H1 (cell line): ENCODE results near the gene CALY. TPM values are rescaled to one million over a fixed set of nuclear protein-coding genes. Genes with fewer than 3 reads are reported as not detected.

Experiments used
- CREB1 ChIP-seq: IDR thresholded peaks from 2 replicates; pipeline ENCODE4 v1.6.1; 2012; ENCODE audit warnings: inconsistent platforms
- JUND ChIP-seq: IDR thresholded peaks from 2 replicates; pipeline ENCODE4 v1.6.1; 2011; ENCODE audit warnings: mild to moderate bottlenecking, improper control_type of control experiment, low read length
- SP2 ChIP-seq: IDR thresholded peaks from 2 replicates; pipeline ENCODE4 v1.6.1; 2012; ENCODE audit warnings: mild to moderate bottlenecking, low read length, inconsistent platforms
- polyA plus RNA-seq, 7 experiments: library from polyadenylated mRNA; depleted of rRNA in 3 of 7; stranded (reverse) in 5 of 7; unstranded in 2 of 7; fragments of >200 nt in 5 of 7; fragments of 200-250 nt in 2 of 7; gene quantifications; 1 replicate in 5 of 7; 2 replicates in 1 of 7; 4 replicates in 1 of 7; pipeline versions ENCODE4 v1.2.1 to v1.2.3, GENCODE V29; 2011 to 2013; ENCODE audit warnings: missing spikeins in 2 of 7, mixed read lengths in 2 of 7
- total RNA-seq: library from RNA; stranded (reverse); fragmentation: NEBNext Ultra II Directional; extraction: Animal tissue kit (Norgen Biotek cat#: 25700); gene quantifications from 2 replicates; pipeline ENCODE4 v1.2.1, GENCODE V29; 2021
- TF ChIP-seq, protein P1 (sequence below): fragments of 300-600 bp; sonication (generic); IDR thresholded peaks from 2 replicates; pipeline ENCODE4 v1.7.1; 2012; ENCODE audit warnings: low read length, moderate library complexity, mild to moderate bottlenecking, inconsistent platforms; ENCODE audit not compliant: insufficient replicate concordance

Gene CALY
- total and polyA plus RNA-seq, 2 of the 8 experiments (the other 6 are each of a cell fraction or from before 2014, with no cell fraction given): 1.3 to 1.5 TPM

GRCh38 chr10:133377025-133377817 is 40.5 kb upstream of the CALY start (continued):
- TF ChIP-seq, protein P1, sequence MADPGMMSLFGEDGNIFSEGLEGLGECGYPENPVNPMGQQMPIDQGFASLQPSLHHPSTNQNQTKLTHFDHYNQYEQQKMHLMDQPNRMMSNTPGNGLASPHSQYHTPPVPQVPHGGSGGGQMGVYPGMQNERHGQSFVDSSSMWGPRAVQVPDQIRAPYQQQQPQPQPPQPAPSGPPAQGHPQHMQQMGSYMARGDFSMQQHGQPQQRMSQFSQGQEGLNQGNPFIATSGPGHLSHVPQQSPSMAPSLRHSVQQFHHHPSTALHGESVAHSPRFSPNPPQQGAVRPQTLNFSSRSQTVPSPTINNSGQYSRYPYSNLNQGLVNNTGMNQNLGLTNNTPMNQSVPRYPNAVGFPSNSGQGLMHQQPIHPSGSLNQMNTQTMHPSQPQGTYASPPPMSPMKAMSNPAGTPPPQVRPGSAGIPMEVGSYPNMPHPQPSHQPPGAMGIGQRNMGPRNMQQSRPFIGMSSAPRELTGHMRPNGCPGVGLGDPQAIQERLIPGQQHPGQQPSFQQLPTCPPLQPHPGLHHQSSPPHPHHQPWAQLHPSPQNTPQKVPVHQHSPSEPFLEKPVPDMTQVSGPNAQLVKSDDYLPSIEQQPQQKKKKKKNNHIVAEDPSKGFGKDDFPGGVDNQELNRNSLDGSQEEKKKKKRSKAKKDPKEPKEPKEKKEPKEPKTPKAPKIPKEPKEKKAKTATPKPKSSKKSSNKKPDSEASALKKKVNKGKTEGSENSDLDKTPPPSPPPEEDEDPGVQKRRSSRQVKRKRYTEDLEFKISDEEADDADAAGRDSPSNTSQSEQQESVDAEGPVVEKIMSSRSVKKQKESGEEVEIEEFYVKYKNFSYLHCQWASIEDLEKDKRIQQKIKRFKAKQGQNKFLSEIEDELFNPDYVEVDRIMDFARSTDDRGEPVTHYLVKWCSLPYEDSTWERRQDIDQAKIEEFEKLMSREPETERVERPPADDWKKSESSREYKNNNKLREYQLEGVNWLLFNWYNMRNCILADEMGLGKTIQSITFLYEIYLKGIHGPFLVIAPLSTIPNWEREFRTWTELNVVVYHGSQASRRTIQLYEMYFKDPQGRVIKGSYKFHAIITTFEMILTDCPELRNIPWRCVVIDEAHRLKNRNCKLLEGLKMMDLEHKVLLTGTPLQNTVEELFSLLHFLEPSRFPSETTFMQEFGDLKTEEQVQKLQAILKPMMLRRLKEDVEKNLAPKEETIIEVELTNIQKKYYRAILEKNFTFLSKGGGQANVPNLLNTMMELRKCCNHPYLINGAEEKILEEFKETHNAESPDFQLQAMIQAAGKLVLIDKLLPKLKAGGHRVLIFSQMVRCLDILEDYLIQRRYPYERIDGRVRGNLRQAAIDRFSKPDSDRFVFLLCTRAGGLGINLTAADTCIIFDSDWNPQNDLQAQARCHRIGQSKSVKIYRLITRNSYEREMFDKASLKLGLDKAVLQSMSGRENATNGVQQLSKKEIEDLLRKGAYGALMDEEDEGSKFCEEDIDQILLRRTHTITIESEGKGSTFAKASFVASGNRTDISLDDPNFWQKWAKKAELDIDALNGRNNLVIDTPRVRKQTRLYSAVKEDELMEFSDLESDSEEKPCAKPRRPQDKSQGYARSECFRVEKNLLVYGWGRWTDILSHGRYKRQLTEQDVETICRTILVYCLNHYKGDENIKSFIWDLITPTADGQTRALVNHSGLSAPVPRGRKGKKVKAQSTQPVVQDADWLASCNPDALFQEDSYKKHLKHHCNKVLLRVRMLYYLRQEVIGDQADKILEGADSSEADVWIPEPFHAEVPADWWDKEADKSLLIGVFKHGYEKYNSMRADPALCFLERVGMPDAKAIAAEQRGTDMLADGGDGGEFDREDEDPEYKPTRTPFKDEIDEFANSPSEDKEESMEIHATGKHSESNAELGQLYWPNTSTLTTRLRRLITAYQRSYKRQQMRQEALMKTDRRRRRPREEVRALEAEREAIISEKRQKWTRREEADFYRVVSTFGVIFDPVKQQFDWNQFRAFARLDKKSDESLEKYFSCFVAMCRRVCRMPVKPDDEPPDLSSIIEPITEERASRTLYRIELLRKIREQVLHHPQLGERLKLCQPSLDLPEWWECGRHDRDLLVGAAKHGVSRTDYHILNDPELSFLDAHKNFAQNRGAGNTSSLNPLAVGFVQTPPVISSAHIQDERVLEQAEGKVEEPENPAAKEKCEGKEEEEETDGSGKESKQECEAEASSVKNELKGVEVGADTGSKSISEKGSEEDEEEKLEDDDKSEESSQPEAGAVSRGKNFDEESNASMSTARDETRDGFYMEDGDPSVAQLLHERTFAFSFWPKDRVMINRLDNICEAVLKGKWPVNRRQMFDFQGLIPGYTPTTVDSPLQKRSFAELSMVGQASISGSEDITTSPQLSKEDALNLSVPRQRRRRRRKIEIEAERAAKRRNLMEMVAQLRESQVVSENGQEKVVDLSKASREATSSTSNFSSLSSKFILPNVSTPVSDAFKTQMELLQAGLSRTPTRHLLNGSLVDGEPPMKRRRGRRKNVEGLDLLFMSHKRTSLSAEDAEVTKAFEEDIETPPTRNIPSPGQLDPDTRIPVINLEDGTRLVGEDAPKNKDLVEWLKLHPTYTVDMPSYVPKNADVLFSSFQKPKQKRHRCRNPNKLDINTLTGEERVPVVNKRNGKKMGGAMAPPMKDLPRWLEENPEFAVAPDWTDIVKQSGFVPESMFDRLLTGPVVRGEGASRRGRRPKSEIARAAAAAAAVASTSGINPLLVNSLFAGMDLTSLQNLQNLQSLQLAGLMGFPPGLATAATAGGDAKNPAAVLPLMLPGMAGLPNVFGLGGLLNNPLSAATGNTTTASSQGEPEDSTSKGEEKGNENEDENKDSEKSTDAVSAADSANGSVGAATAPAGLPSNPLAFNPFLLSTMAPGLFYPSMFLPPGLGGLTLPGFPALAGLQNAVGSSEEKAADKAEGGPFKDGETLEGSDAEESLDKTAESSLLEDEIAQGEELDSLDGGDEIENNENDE: no peak
- TF ChIP-seq JUND: no peak
- no peak for TF ChIP-seq SP2
- TF ChIP-seq CREB1: no peak
